ENCODE measurements around the gene REEP6.

The REEP6 gene

DNA sequence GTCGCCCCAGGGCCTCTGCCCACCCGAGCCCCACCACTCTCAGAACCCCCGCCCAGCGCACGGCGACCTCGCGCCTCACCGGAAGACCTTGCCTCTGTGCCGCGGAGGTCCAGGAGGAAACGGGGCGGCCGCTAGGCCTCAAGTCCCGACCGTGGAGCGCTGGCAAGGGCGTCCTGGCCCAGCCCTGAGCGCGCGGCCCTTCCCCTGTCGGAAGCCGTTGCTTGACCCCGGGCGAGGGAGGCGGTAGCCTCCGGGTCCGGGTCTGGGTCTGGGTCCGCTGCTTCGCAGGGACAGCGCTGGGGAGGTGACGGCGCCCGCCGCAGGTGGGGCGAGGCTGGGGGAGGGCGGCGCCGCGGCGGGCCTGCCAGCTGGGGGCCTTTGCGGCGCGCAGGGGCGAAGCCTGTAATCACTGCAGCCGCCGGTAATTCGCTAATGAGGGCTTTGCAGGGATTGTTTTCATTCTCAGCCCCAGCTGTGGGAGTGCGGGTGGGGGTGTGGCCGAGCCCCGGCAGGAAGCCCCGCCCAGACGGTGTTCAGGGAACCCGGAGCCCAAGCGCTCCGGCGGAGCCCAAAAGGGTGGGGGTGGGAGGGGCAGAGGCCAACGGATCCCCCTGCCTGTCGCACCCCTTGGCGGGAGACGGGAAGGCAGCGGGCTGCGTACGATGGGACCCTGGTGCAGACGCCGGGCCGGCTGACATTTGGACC, 20.5 kb upstream of the REEP6 start:
- peak; percentile 25 for DNase-seq (ENCODE audit: low read depth)
- H3K4me3 ChIP-seq (ENCODE audit: low read depth, low read length) = peak overlapping the region; percentile 28
- TF ChIP-seq, protein P1, sequence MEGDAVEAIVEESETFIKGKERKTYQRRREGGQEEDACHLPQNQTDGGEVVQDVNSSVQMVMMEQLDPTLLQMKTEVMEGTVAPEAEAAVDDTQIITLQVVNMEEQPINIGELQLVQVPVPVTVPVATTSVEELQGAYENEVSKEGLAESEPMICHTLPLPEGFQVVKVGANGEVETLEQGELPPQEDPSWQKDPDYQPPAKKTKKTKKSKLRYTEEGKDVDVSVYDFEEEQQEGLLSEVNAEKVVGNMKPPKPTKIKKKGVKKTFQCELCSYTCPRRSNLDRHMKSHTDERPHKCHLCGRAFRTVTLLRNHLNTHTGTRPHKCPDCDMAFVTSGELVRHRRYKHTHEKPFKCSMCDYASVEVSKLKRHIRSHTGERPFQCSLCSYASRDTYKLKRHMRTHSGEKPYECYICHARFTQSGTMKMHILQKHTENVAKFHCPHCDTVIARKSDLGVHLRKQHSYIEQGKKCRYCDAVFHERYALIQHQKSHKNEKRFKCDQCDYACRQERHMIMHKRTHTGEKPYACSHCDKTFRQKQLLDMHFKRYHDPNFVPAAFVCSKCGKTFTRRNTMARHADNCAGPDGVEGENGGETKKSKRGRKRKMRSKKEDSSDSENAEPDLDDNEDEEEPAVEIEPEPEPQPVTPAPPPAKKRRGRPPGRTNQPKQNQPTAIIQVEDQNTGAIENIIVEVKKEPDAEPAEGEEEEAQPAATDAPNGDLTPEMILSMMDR (conservative IDR thresholded peaks at IDR 0.05; ENCODE audit: low read depth, low read length) = no peak

DNA sequence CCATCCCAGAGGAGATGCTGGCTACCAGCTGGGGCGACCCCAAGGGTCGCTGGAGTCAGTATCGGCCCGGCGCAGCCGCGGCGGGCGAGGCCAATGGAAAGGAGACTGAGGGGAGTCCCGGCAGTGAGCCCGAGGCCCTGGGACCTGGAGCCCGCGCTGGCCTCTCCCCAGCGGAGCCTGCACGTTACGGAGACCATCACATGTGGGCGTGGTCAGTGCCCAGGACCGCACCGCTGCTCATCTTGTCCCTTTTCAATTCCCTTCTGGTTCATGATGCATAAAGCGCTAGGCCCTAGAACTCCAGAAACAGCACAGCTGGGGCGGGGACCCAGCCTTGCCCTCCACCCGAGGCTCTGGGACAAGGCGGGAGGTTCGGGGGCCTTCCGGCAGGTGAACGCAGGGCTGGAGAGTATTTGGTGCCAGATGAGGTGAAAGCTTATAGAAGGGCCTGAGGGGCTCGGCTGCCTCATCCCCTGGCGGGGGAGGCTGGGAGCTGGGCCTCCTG, 19.9 kb upstream of the REEP6 start:
- no peak overlapping the region for H3K4me3 ChIP-seq (ENCODE audit: low read depth, low read length)
- TF ChIP-seq, protein P1 (conservative IDR thresholded peaks at IDR 0.05; ENCODE audit: low read depth, low read length) = no peak
- no peak for DNase-seq (ENCODE audit: low read depth)

- H3K4me3 ChIP-seq (ENCODE audit: low read depth, low read length) = no peak overlapping the region
- TF ChIP-seq, protein P1 (conservative IDR thresholded peaks at IDR 0.05; ENCODE audit: low read depth, low read length) = peak; percentile 15
- DNase-seq (ENCODE audit: low read depth) = no peak
Observed at GRCh38 chr19:1471515-1472160, 19.3 kb upstream of the REEP6 start.

DNA sequence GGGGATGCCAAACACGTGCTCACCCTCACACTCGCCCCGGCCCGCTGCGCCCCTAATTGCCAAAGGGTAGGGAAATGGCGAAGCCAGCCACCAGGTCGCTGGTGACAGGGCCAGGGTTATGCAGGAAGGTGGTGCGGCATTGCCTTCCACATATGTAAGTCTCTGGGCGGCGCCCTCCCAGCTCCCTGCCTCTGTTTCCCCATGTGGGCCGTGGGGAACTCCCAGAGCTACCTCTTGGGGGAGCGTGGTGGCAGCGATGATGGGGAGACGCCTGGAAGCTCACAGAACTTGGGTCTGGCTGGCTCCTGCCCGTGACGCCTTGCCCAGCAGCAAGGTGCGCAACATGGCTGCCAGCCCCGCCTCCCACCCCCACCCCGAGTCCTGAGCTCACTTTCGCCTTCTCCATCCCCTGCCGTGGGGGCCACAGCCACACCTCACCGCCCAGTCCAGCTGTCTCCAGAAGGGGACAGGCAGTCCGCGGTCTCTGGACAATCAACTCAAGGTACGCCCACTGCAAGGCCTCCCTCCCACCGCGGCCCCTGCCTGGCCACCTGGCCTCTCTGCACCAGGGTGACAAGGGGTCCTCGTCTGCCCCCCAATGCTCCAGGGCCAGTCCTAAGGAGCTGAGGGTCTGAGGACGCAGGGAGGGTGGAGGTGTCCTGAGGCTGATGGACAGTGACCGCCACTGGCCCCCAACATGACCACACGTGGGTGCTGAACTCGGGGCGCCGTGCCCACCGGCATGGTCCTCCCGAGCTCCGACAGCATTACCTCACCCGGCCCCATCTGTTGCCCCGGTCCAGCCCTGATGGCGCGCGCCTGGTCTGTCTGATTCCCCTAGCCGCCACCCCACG, 18.5 kb upstream of the REEP6 start:
- no peak overlapping the region for H3K4me3 ChIP-seq (ENCODE audit: low read depth, low read length)
- TF ChIP-seq, protein P1 (conservative IDR thresholded peaks at IDR 0.05; ENCODE audit: low read depth, low read length) = no peak
- no peak for DNase-seq (ENCODE audit: low read depth)

DNA sequence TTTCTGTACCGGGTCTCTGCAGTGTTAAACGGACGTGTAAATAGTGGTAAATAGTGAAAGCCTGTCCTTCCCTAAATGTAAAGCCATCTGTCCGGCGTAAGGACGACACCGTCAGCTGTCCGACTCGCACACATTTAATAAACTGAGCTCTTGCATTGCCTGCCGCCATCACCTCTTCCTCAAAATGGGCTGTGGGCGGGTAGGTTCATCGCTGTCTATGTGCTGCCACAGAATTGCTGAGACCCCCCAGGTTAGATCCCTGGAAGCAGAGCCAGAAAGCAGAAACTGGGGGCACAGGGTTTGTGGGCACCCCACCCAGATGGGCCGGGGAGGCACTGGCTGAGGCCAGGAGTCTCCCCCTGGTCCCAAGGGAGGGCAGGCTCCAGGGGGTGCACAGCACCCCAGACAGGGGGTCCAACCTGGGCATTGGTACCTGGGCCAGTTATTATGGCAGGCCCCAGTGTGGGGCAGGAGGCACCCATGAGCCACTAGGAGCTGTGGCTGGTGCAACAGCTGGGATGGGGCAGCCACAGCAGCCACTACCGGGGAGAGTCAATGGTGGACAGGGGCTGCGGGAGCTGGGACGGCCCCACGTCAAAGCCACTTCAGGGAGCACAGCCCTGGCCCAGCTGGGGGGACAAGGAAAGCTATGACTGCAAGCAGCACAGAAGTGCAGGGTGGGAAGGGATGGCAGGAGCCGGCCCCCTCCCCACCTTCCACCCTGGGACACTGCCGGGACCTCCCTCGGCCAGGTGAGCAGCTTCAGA, 17.7 kb upstream of the REEP6 start:
- TF ChIP-seq, protein P1 (conservative IDR thresholded peaks at IDR 0.05; ENCODE audit: low read depth, low read length) = no peak
- no peak for DNase-seq (ENCODE audit: low read depth)
- H3K4me3 ChIP-seq (ENCODE audit: low read depth, low read length) = no peak overlapping the region

GRCh38 chr19:1474011-1474764, 16.8 kb upstream of the REEP6 start:
- TF ChIP-seq, protein P1 (conservative IDR thresholded peaks at IDR 0.05; ENCODE audit: low read depth, low read length) = no peak
- DNase-seq (ENCODE audit: low read depth) = no peak
- H3K4me3 ChIP-seq (ENCODE audit: low read depth, low read length) = no peak overlapping the region
